Upper lobe of right lung (tissue), 1 donor: ENCODE results near the gene CDH4. TPM values are rescaled to one million over a fixed set of nuclear protein-coding genes. Genes with fewer than 3 reads are reported as not detected.

Source experiments
- ATAC-seq: fragments of 200-7000 bp; cut with Tn5 transposase; one replicate; pipeline ENCODE4 v1.9.1; 2020; ENCODE audit warnings: mild to moderate bottlenecking, moderate library complexity
- DNase-seq: peaks from one replicate; pipeline ENCODE4 v3.0.0-alpha.2; 2020
- H3K27ac ChIP-seq: fragments of 200-600 bp; one replicate; pipeline ENCODE4 v1.8.0; 2022
- H3K27me3 ChIP-seq: fragments of 200-600 bp; one replicate; pipeline ENCODE4 v1.8.0; 2022; ENCODE audit warnings: mild to moderate bottlenecking
- H3K36me3 ChIP-seq: fragments of 200-600 bp; one replicate; pipeline ENCODE4 v1.8.0; 2022
- H3K4me1 ChIP-seq: fragments of 200-600 bp; one replicate; pipeline ENCODE4 v1.8.0; 2022
- H3K4me3 ChIP-seq: fragments of 200-600 bp; one replicate; pipeline ENCODE4 v1.8.0; 2022; ENCODE audit warnings: mild to moderate bottlenecking
- H3K9me3 ChIP-seq: fragments of 200-600 bp; one replicate; pipeline ENCODE4 v1.8.0; 2022
- CTCF ChIP-seq: fragments of 200-600 bp; IDR thresholded peaks from one replicate; pipeline ENCODE4 v1.8.0; 2022; ENCODE audit warnings: antibody characterized with exemption
- intact Hi-C: fragments of 100-400 bp; cut with DNase I; formaldehyde crosslinking; loops from one replicate; pipeline ENCODE4 v1.11.0; 2022
- total RNA-seq: library from RNA; stranded (reverse); fragmentation: NEBNext Ultra II Directional; extraction: Animal tissue kit (Norgen Biotek cat#: 25700); gene quantifications from one replicate; pipeline ENCODE4 v1.2.1, GENCODE V29; 2021
- donor health status: DM: no; HTN: yes; CAD: no; lungs with severe emphysema.

Gene CDH4
- total RNA-seq, 1 donor from 2014 or later: 0.23 TPM

- intact Hi-C loops: no loop called here
- Histone ChIP-seq H3K27me3 (peaks cover 10% of the 10 kb centered on the region), H3K36me3 (no peaks in the 10 kb centered on the region), H3K4me1 (no peaks in the 10 kb centered on the region), H3K9me3 (no peaks in the 10 kb centered on the region), H3K27ac (no peak overlapping the region), H3K4me3 (no peak overlapping the region)
- ATAC-seq (no peak), DNase-seq (no peak)
- no peak for TF ChIP-seq CTCF
These were observed 416.1 kb downstream of the CDH4 start for GRCh38 chr20:61668065-61668650.

- H3K27ac ChIP-seq: no peak overlapping the region
- DNase-seq (no peak), ATAC-seq (no peak)
- no peaks in the 10 kb centered on the region for H3K4me1 ChIP-seq
- H3K27me3 ChIP-seq: peaks cover 10% of the 10 kb centered on the region
- TF ChIP-seq CTCF: no peak
- intact Hi-C loops: no loop called here
- no peaks in the 10 kb centered on the region for H3K36me3 ChIP-seq
- no peaks in the 10 kb centered on the region for H3K9me3 ChIP-seq
- H3K4me3 ChIP-seq: no peak overlapping the region
These were observed 416.9 kb downstream of the CDH4 start for GRCh38 chr20:61668771-61669503.

GRCh38 chr20:61670274-61670673, 418.2 kb downstream of the CDH4 start:
- ATAC-seq (no peak), DNase-seq (no peak)
- Histone ChIP-seq H3K4me3 (no peak overlapping the region), H3K27ac (no peak overlapping the region), H3K27me3 (peaks cover 10% of the 10 kb centered on the region), H3K4me1 (no peaks in the 10 kb centered on the region), H3K36me3 (no peaks in the 10 kb centered on the region), H3K9me3 (no peaks in the 10 kb centered on the region)
- intact Hi-C loops: no loop called here
- TF ChIP-seq CTCF: no peak

- intact Hi-C loops: no loop called here
- H3K4me3 ChIP-seq: no peak overlapping the region
- no peaks in the 10 kb centered on the region for H3K9me3 ChIP-seq
- no peak overlapping the region for H3K27ac ChIP-seq
- peaks cover 9% of the 10 kb centered on the region for H3K27me3 ChIP-seq
- H3K36me3 ChIP-seq: no peaks in the 10 kb centered on the region
- H3K4me1 ChIP-seq: no peaks in the 10 kb centered on the region
- TF ChIP-seq CTCF: no peak
- ATAC-seq (no peak), DNase-seq (no peak)
These were observed 419.5 kb downstream of the CDH4 start for GRCh38 chr20:61671559-61671958.

GRCh38 chr20:61673152-61673847, 421.2 kb downstream of the CDH4 start:
- H3K4me3 ChIP-seq: no peak overlapping the region
- DNase-seq: no peak
- ATAC-seq: no peak
- no peaks in the 10 kb centered on the region for H3K27me3 ChIP-seq
- H3K27ac ChIP-seq: no peak overlapping the region
- TF ChIP-seq CTCF: no peak
- H3K4me1 ChIP-seq: no peaks in the 10 kb centered on the region
- H3K36me3 ChIP-seq: no peaks in the 10 kb centered on the region
- intact Hi-C loops: no loop called here
- H3K9me3 ChIP-seq: no peaks in the 10 kb centered on the region
